CD4-positive, alpha-beta T cell treated with Interleukin-15 for 4 hours (primary cell): ENCODE data around the gene RDH14.

Experiments used
- DNase-seq: peaks from one replicate; pipeline ENCODE4 v3.0.0-alpha.2; 2020; ENCODE audit warnings: low spot score

The RDH14 gene

DNA sequence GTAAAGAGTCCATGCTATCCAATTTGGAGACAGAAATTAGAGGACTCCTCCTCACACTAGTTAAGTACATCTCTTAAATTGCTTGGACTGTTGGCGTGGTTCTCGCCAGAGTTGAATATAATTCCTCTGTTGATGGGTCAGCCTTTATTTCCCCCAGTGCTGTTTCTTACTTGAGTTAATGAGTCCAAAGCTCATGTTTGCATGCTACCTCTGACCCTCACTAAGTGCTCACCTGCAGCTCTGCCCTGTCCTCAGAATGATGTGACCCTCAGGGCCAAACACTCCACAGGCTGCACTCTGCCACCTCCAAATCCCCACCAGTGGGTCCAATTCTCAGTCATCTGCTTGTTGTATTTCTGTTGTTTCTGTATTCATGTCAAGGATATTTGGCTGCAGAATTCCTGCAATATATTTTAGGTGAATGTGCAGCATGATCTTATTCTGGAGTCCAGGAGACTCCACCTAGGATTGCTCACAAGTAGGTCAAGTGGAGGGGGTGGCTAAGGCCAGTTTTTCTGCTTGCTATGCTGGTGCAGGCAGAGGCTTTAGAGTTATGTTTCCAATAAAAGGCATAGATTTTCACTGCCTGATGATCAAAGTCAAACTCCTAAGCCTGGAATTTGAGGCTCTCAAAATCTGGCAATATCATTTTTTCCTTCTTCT is 37.8 kb downstream of the RDH14 start:
- no peak for DNase-seq

DNA sequence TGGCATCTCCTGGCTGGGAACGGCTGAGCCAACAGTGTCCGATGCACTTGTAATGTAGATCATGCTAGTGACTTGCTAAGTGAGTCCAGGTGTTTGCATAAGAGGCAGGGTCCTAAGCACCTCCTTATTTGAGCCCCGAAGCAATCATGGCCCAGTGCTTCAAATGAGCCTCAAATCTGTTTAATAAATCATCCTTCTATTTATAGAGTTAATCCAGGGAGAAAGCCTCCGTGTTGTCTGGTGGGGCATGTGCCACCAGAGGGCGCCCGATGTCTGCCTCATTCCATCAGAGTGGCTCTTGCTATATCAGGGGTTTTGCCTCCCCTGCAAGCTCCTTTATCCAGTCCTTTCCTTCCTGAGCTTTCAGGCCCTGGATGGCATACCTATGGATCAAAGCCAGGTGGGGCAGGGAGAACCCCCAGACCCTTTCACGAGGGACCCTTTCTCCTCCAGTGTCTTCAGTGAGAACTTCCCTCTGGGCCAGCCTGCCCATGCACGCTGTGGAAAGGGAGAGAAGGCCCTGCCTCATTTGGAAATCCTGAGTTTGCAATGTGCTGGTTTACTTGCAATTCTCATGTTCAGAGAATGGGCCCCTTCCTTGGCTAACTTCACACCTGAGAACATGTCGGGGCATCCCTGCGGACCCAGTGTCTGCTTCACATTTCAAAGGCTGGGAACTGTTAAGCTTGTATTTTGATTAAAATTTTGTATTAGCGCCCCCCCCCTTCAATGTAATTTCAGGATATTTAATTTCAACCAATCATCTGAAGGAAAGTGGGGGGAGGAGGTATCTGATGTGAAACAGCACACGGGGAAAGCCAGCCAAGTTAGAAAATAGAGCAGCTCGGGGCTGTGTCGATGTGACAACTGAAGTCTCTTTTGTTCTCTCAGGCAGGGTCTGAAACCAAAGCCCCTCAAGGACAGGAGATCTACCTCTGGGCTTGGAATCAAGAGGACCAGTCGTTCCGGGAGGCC is 39.7 kb downstream of the RDH14 start:
- DNase-seq, result peak; percentile 66

DNA sequence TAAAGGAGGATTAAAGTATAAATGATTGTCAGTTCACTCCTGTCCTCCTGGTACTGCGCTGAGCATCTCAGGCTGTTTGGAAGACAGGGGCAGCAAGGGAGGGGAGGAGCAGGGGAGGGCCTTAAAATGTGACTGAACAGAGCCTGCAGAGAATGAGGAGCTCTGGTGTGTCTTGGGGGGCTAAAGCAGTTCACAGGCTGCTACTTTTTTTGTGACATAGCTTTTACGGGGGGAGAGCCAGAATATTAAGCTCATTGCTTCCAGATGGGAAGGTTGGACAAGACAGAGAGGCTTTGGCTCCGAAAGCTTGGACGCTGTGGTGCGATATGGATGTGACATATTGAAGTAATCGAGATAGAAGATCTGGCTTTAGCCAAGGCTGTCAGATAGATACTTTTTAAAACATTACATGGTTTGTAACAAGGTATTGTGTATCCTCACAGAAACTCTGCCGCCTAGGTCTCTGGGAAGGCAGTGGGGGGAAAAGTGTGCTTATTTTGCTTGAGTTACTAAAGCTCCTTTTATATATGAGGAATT is 40.5 kb downstream of the RDH14 start:
- no peak for DNase-seq

DNA sequence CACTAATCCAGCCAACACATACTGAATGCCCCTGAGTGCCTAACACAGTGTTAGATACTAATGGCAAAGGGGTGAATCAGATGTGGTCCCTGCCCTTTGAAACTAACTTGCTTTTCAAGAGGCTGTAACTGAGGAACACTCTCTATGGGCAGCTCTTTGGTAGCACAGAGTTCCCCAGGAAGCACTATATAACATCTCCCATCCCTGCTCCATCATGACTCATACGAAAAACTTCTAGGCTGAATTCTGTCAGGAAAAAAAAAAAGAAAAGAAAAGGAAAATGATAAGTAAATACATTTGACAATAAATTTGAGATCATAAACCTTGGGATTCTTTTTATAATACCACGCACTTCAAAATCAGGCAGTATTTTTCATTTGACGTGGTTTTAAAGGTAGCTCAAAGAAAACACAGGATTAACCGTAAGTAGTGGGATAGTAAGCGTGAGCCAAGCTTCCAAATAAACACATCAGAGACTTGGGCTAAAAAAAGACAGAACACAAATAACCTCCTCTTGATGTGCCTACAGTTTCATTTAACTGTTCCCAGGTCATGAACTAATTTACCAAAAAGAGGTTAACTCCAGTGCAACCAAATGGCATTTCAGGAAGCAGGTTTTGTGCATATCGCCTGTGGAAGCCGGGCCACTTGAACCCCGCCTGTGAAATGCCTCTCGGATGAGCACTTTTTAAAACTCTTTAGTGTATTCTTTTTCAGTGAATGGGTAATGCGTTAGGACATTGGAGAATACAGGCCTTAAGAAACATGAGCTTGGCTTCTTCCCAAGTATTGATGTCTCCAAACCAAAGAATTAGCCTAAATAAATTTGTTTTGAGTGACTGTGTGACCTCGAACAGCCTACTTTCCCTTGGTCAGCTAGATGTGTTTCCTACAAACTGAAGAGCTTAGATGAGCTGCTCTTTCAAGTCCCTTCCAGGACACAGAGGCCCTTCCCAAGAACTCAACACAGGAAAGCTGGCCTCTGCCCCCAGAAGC is 42.0 kb downstream of the RDH14 start:
- DNase-seq, result no peak

DNA sequence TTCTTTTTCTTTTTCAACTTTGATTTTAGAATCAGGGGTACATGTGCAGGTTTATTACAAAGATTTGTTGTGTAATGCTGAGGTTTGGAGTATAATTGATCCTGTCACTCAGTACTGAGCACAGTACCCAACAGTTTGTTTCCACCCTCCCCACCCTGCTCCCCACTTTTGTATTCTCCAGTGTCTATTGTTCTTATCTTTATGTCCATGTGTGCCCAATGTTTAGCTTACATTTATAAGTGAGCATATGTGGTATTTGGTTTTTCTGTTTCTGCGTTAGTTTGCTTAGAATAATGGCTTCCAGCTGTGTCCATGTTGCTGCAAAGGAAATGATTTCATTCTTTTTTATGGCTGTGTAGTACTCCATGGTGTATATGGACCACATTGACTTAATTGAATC is 43.1 kb downstream of the RDH14 start:
- no peak for DNase-seq

DNA sequence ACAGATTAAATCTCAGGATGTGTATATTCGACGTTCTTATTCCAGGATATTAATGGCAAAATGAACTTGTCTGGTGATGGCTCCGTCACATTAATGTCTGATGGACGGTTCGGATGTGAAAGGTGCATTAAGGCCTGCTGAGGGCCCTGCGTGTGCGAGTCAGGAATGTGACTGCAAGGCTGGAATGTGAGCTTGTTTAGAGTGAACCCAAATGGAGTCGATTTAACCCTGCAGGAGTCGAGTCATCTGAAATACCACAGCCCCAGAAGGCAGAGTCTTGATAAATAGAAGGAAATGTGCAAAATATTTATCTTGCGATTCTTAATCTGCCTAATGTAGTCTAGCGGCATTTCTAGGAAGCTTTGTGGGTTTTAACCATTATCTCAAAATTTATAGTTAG is 44.3 kb downstream of the RDH14 start:
- no peak for DNase-seq

DNA sequence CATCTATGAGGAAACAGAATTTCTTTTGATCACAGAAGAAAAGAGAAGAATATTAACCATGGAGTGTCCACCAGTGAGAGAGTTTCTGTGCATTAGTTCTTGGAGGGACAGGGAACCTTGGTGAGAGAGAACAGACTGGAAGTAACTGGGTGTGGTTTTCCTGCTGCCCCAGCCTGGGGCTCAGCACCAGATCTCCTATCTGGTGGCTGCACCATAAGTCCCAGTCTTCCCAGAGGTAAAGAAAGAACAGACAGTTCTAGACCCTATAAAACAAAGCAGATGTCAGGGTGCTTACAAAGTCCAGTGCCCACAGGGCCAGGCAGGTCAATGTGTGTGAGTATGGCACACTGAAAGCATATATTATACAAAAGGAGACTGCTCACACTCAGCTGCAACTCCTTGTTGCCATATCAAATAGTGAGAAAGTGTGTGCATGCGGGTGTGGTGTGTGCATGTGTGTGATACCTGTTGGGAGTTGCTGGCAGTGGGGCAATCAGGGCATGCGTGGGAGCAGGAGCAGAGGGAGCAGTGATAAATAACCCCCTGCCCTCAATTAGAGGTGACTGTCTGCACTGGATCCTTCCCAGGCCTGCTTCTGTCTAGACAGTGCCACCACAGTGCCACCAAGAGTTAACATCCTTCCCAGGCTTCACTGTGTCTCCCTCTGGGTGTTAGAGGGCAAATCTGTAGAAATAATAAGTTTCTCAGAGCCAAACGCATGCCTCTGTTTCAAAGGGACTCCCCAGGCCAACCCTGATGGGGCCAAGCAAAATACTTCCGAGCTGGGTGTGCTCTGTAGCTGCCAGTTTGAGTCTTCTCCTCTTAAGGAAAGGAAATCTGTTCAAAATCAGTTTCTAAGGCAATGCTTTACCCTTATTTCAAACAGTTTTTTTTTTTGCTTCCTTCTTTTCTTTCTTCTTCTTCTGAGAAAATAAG is 45.7 kb downstream of the RDH14 start:
- no peak for DNase-seq

DNA sequence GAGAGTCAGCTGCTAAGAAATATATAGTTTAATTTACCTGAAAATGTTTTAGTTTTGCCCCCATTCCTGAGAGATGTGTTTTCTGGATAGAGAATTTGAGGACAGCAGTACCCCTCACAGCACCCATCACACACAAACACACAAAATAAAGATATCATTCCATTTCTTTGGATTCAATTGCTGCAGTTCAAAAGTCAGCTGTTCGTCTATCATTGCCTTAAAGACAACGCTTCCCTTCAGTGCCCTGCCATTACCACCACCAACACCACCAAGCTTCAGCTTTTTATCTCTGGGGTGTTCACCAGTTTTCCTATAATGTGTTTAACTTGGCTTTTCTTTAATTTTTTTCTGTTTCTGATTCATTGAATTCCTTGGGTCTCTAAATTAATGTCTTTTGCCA is 49.7 kb downstream of the RDH14 start:
- DNase-seq, result no peak

DNA sequence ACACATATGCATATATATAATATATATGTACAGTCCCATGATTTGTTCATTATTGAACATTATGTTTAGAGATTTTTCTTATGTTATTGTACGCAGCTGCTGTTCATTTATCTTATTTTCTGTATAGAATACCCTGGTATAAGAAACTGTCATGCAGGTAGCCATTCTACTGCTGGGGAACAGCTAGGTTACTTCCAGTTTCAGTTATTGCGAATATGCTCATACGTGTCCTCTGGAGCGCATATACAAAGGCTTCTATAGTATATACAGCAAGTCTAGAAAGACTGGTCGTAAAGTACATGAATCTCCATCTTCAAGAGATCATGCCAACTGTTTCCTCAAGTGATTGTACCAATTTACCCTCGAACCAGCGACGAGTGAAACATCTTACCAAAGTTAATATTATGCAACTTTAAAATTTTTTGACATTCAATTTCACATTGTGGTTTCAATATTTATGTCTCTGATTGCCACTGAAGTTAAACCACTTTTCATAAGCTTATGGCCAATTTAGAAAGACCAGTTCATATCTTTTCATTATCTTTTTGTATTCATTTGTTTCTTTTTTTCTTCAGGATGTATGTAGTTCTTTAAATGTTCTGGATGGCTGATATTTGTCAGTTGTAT is 53.5 kb downstream of the RDH14 start:
- DNase-seq, result no peak

DNA sequence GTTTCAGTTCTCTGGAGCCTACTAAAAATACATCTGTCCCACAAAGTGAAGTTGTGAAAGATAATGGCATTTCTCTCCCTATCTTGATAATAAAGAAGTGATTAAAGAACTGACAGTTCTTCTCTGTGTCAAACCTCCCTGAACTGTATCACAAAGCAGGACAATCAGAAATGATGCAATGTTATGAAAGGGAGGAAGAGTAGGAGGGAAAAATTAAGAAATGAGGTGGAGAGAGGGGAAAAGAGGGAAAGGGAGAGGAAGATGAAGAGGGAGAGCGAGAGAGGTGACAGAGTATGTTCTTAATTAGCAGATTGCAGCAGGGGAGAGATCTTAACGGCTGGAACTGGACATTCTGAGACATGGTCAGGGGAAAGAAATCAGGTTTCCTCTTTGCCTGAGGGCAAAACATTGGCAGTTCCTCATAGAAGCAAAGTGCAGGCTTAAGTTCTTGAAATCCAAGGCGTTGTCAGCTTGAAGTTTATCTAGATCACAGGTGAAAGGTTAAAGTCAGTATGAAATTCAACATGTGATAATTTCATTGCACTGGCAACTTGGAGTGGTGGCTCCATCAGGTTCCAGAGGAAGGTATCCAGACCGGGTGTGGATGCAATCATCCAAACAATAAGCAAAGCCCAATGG is 54.6 kb downstream of the RDH14 start:
- no peak for DNase-seq
